K562 (cell line): ENCODE data around the gene CBX8. TPM values are rescaled to one million over a fixed set of nuclear protein-coding genes. Genes with fewer than 3 reads are reported as not detected.

Source experiments
- ARID2 ChIP-seq: fragments of 450-650 bp; IDR thresholded peaks from 2 replicates; pipeline ENCODE4 v1.6.1; 2017; ENCODE audit warnings: antibody characterized with exemption, mild to moderate bottlenecking
- CBFB ChIP-seq: sonication (generic); formaldehyde crosslinking; IDR thresholded peaks from 2 replicates; pipeline ENCODE4 v1.4.0; 2020; ENCODE audit warnings: mild to moderate bottlenecking, missing genetic modification reagents
- CREM ChIP-seq: IDR thresholded peaks from 2 replicates; pipeline ENCODE4 v1.6.1; 2014; ENCODE audit warnings: antibody characterized with exemption, low read depth
- HDAC6 ChIP-seq: IDR thresholded peaks from 2 replicates; pipeline ENCODE4 v1.6.1; 2012; ENCODE audit warnings: low read depth, mild to moderate bottlenecking, control low read depth, inconsistent platforms, low read length, moderate library complexity
- HMGN3 ChIP-seq: IDR thresholded peaks from 2 replicates; pipeline ENCODE4 v1.6.1; 2011; ENCODE audit warnings: borderline replicate concordance, low read depth, mild to moderate bottlenecking, mixed read lengths, low read length; ENCODE audit not compliant: insufficient read length; ENCODE audit errors: extremely low read depth
- L3MBTL2 ChIP-seq: fragments of 450-650 bp; IDR thresholded peaks from 2 replicates; pipeline ENCODE4 v1.6.1; 2016; ENCODE audit warnings: mild to moderate bottlenecking, moderate library complexity
- NONO ChIP-seq, 2 experiments: fragments of 200-400 bp in 1 of 2; fragments of 450-650 bp in 1 of 2; formaldehyde crosslinking in 1 of 2; IDR thresholded peaks; 2 replicates each; pipeline ENCODE4 v1.6.1; 2017; ENCODE audit warnings: low read depth in 2 of 2, mild to moderate bottlenecking in 2 of 2, moderate library complexity in 2 of 2, low read length in 1 of 2
- RB1 ChIP-seq: fragments of 450-650 bp; IDR thresholded peaks from 2 replicates; pipeline ENCODE4 v1.6.1; 2017; ENCODE audit warnings: low read depth, mild to moderate bottlenecking
- REST ChIP-seq, 2 experiments: fragments of 450-650 bp; formaldehyde crosslinking in 1 of 2; IDR thresholded peaks; 2 replicates each; pipeline versions ENCODE4 v1.4.0 to v1.6.1; 2014 to 2020; ENCODE audit warnings: mild to moderate bottlenecking in 2 of 2, borderline replicate concordance in 1 of 2, low read depth in 1 of 2
- RUNX1 ChIP-seq: sonication (generic); IDR thresholded peaks from 2 replicates; pipeline ENCODE4 v1.6.1; 2016; ENCODE audit warnings: antibody characterized with exemption, low read depth
- TAF7 ChIP-seq: fragments of 450-650 bp; IDR thresholded peaks from 2 replicates; pipeline ENCODE4 v1.6.1; 2016; ENCODE audit warnings: missing genetic modification characterization, missing compliant biosample characterization
- U2AF1 ChIP-seq: fragments of 200-400 bp; formaldehyde crosslinking; optimal IDR thresholded peaks from 2 replicates; pipeline ENCODE3; 2017; ENCODE audit warnings: mild to moderate bottlenecking, low read depth, low read length, moderate library complexity
- YY1 ChIP-seq, 3 experiments: IDR thresholded peaks; 2 replicates each; pipeline ENCODE4 v1.6.1; 2011; ENCODE audit warnings: low read length in 2 of 3, mild to moderate bottlenecking in 2 of 3, moderate library complexity in 2 of 3, borderline replicate concordance in 1 of 3, control low read depth in 1 of 3, low read depth in 1 of 3; ENCODE audit not compliant: insufficient read depth in 3 of 3, insufficient replicate concordance in 2 of 3, control insufficient read depth in 1 of 3, insufficient read length in 1 of 3; ENCODE audit errors: extremely low read depth in 1 of 3
- ZBTB8A ChIP-seq: fragments of 450-650 bp; IDR thresholded peaks from 2 replicates; pipeline ENCODE4 v1.6.1; 2018; ENCODE audit warnings: mild to moderate bottlenecking, moderate library complexity; ENCODE audit not compliant: partially characterized antibody
- ZFX ChIP-seq: sonication (generic); formaldehyde crosslinking; IDR thresholded peaks from 2 replicates; pipeline ENCODE4 v1.8.0; 2022; ENCODE audit warnings: mild to moderate bottlenecking, missing genetic modification reagents, moderate library complexity
- polyA plus RNA-seq, 8 experiments: library from polyadenylated mRNA; depleted of rRNA in 4 of 8; stranded (reverse) in 5 of 8; unstranded in 3 of 8; fragments of >200 nt; fragmentation: Nextera tagmentation in 2 of 8; fragmentation: Illumina TruSeq in 1 of 8; extraction: Ambion mirVana in 2 of 8; extraction: Trizol in 1 of 8; gene quantifications; 2 replicates each; pipeline versions ENCODE4 v1.2.1 to v1.2.3, GENCODE V29; 2011 to 2014; ENCODE audit warnings: inconsistent platforms in 1 of 8, missing spikeins in 1 of 8
- total RNA-seq, 7 experiments: library from RNA; depleted of rRNA in 6 of 7; stranded (reverse); fragments of >200 nt in 6 of 7; fragmentation: Illumina TruSeq in 2 of 7; extraction: Trizol in 2 of 7; gene quantifications; 2 replicates each; pipeline versions ENCODE4 v1.2.1 to v1.2.3, GENCODE V29; 2011 to 2021; ENCODE audit warnings: low replicate concordance in 1 of 7
- TF ChIP-seq, protein P1 (sequence below): fragments of 450-650 bp; formaldehyde crosslinking; IDR thresholded peaks from 2 replicates; pipeline ENCODE4 v1.4.0; 2020; ENCODE audit warnings: mild to moderate bottlenecking, mixed read lengths

Gene CBX8
- total and polyA plus RNA-seq, 9 of the 15 experiments (the other 6 are each of a cell fraction or from before 2014, with no cell fraction given), result 0.08 to 11.9 (median 2.6) TPM

DNA sequence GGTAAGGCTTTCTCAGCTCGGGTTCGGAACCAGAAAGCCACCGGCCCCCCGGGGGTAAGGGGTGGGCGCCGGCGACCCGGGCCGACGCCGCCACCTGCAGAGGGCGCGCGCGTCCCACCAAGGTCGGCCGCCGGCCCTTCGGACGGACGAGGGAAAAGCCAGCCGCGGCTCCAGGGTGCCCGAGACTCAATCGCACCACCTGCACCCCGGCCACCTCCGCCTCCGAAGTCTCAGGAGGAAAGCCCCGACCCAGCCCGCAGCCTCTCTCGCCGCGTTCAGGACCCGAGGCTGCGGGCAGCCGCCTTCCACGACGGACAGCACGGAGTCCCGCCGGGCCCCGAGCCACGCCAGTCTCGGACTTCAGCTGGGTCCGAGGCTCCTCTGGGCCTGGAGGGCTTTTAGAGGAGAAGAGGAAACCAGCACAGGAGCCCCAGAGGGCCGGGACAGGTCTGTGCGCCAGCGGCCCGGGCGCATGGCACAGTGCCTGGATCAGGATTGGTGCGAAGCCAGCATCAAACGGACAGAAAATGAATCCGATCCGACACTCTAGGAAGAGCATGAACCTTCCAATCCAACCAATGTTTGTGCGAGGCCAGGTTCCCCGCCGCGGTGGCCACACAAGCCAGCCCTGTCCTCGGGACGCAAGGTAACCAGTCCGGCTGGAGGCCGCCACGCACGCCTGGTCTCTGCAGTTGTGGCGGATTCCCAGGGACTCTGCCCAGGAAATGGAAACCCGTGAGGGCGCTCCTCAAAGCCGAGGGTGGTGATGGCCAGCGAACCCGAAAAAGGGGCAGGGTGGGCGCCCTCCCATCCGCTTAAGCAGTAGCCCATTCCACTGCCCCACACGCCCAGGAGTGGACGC, 6.7 kb downstream of the CBX8 start (continued):
- TF ChIP-seq HDAC6 (no peak), RUNX1 (0 out of 2 replicates have a peak, but pooled peaks have one; percentile 27), CREM (0 out of 2 replicates have a peak, but pooled peaks have one; percentile 25), HMGN3 (peak; percentile 10), U2AF1 (peak; percentile 59), L3MBTL2 (peak; percentile 76), TAF7 (no peak), RB1 (peak; percentile 71; the same call in 1 of the 2 replicates), ZBTB8A (no peak), REST (IDR thresholded peaks at IDR 0.05; ENCODE audit: borderline replicate concordance) (peak; percentile 91), REST (CRISPR knock-in tag; IDR thresholded peaks at IDR 0.05; ENCODE audit: low read depth) (no peak), ZFX (peak; percentile 37; the same call in 1 of the 2 replicates), NONO (IDR thresholded peaks at IDR 0.05; ENCODE audit: low read depth in 2 of 2, low read length in 1 of 2) (0 out of 4 replicates have a peak, but pooled peaks of 1 of the 2 experiments have one; percentile 30), YY1 (IDR thresholded peaks at IDR 0.05; ENCODE audit: borderline replicate concordance in 1 of 3, control insufficient read depth in 1 of 3, extremely low read depth in 1 of 3, insufficient read depth in 3 of 3, insufficient read length in 1 of 3, insufficient replicate concordance in 2 of 3, low read depth in 1 of 3, low read length in 2 of 3) (peak in 1 of 3 experiments; percentile 36), ARID2 (peak; percentile 75; the same call in 1 of the 2 replicates), CBFB (CRISPR knock-in tag) (no peak)
- TF ChIP-seq, protein P1, sequence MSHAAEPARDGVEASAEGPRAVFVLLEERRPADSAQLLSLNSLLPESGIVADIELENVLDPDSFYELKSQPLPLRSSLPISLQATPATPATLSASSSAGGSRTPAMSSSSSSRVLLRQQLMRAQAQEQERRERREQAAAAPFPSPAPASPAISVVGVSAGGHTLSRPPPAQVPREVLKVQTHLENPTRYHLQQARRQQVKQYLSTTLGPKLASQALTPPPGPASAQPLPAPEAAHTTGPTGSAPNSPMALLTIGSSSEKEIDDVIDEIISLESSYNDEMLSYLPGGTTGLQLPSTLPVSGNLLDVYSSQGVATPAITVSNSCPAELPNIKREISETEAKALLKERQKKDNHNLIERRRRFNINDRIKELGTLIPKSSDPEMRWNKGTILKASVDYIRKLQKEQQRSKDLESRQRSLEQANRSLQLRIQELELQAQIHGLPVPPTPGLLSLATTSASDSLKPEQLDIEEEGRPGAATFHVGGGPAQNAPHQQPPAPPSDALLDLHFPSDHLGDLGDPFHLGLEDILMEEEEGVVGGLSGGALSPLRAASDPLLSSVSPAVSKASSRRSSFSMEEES (CRISPR knock-in tag), result no peak
